Epithelial cell of esophagus (primary cell): ENCODE data around the gene SEC11C.
"Not testable (repeated sequence)": the region's sequence is repeated elsewhere in the genome, so short reads cannot be mapped to it uniquely, and the experiment has no call there.

Experiments
- DNase-seq: peaks from one replicate; pipeline ENCODE4 v3.0.0; 2010; ENCODE audit warnings: low read depth
- H3K4me3 ChIP-seq: 2 replicates; pipeline ENCODE4 v1.5.1; 2011; ENCODE audit warnings: mild to moderate bottlenecking, low read length, control low read depth
- CTCF ChIP-seq: IDR thresholded peaks from 2 replicates; pipeline ENCODE4 v1.5.1; 2011; ENCODE audit warnings: low read depth, mild to moderate bottlenecking, low read length, control low read depth, inconsistent platforms; ENCODE audit not compliant: insufficient read depth; ENCODE audit errors: missing control alignments

SEC11C gene

GRCh38 chr18:59132810-59133465 is 6.7 kb upstream of the SEC11C start:
- no peak overlapping the region for H3K4me3 ChIP-seq
- no peak for DNase-seq
- no peak for TF ChIP-seq CTCF

GRCh38 chr18:59139291-59139614 is 431 bp upstream of the SEC11C start:
- peak; percentile 90 for DNase-seq

GRCh38 chr18:59140302-59140885 is 710 bp downstream of the SEC11C start:
- peak; percentile 61 for DNase-seq
- no peak for TF ChIP-seq CTCF
- peak overlapping the region; percentile 83 for H3K4me3 ChIP-seq

More at GRCh38 chr18:59139291-59139614, 431 bp upstream of the SEC11C start:
- no peak for TF ChIP-seq CTCF
- peak overlapping the region; percentile 83 for H3K4me3 ChIP-seq

GRCh38 chr18:59141294-59142068 is 1.8 kb downstream of the SEC11C start:
- no peak overlapping the region for H3K4me3 ChIP-seq
- no peak for TF ChIP-seq CTCF
- no peak for DNase-seq

- no peak for TF ChIP-seq CTCF
- H3K4me3 ChIP-seq, result no peak overlapping the region
- no peak for DNase-seq
These were observed 2.6 kb downstream of the SEC11C start for GRCh38 chr18:59142274-59142673.

GRCh38 chr18:59142800-59143416 is 3.2 kb downstream of the SEC11C start:
- DNase-seq, H3K4me3 ChIP-seq: not testable (repeated sequence)

- TF ChIP-seq CTCF, result no peak
- no peak for DNase-seq
These were observed 3.8 kb downstream of the SEC11C start for GRCh38 chr18:59143441-59143840.

More at GRCh38 chr18:59143441-59143840, 3.8 kb downstream of the SEC11C start:
- H3K4me3 ChIP-seq, result no peak overlapping the region
